HG02610 (cell line): ENCODE measurements around the gene MKLN1.

Source experiments
- ATAC-seq: cut with Tn5 transposase; IDR thresholded peaks from one replicate; pipeline ENCODE4 v1.9.1; 2021; ENCODE audit warnings: mild to moderate bottlenecking, moderate library complexity; ENCODE audit not compliant: unreplicated experiment

Gene MKLN1

DNA sequence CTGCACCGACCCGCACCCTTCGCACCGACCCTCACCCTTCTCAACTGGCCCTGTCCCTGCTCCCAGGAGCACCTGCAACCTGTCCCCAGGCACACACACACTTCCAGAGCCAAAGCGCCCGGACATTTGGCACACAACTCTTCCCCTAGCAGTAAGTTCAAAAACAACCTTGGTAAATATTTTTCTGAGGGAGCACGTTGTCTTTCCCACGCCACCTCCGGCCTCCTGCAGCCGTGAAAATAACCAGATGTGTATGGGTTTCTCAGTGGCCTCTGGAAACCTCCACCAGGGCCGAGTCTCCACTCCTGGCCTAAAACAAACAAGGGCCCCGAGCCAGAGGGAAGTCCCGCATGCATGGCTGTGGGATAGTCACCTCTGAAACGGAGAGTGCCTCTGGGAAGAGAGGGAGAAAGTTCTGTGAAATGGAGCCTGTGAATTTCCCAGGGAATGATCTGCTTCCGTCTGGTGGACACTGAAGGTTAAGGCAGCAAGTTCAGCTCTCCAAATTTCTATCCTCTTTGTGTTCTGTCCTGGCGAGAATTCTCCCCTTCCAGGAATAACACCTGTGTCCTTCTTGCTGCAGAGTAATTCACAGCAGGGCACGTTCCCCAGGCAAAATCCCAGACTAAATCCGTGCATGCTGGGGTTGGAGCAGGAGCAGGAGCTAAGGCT, 213.0 kb downstream of the MKLN1 start:
- ATAC-seq = no peak

DNA sequence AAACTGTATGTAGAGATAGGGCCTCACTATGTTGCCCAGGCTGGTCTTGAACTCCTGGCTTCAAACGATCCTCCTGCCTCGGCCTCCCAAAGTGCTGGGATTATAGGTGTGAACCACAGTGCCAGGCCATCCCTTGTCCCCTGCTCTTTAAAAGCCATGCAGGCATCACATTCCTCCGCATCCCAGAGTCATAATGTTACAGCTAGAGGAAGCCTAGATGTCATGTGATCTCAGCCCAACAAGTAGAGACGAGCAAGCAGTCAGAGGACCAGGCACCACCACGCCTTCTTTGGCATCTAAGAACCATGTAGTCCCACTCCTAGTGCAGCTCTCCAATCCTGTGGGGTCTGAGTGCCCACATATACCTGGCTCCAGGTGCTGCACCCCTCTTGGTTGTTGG, 215.6 kb downstream of the MKLN1 start:
- ATAC-seq = no peak

DNA sequence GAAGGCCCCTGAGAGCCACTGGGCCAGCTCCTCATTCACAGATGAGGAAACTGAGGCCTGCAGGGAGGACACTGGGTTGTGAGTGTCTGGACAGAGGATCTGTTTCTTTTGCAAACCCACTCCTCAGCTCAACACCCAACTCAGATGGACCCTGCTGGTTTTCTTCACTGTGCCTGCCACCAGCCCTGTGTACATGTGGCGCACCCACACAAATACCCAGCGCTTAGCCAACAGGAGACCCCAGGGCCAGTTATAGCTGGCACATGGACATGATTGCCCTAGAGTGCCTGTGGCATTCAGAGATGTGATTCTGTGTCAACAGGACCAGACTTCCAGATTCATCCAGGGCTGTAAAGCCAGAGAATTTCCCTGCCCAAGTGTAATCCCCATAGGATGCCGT, 216.3 kb downstream of the MKLN1 start:
- no peak for ATAC-seq

DNA sequence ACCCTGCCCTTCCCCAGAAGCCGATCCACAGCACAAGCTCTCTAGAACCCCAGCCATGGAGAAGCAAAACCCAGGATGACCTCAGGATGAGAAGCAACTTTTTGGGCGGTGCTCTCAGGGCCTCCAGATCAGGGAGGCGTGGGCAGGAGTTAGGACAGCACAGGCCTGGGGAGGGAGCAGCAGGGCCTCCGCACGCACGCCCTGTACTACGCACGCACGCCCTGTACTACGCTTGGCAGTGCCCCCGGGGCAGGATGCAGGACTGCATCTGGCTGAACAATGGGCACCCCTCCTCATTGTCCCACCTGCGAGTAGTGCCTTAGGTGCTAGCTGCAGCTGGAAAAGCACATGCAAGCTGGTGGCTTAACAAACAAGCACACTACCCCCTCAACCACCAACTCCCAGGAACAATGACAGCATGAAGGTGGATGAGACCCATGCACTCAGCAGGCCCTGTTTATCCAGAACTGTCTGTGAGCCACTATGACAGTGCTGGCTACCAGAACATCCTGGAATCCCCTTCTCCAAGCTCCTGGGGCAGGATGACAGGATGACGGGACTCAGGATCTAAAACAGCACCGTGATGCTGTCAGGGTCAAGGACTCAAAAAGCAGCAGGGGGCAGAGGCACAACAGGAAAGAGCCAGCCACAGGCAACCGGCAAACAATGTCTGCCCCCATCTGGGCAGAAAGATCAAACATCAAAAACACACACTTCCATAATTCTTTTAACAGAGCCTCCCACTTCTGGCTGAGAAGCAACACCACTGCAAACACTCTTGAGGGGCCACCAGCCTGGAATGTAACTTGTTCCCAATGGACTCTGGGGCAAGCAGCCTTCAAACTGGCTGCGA, 217.0 kb downstream of the MKLN1 start:
- no peak for ATAC-seq

DNA sequence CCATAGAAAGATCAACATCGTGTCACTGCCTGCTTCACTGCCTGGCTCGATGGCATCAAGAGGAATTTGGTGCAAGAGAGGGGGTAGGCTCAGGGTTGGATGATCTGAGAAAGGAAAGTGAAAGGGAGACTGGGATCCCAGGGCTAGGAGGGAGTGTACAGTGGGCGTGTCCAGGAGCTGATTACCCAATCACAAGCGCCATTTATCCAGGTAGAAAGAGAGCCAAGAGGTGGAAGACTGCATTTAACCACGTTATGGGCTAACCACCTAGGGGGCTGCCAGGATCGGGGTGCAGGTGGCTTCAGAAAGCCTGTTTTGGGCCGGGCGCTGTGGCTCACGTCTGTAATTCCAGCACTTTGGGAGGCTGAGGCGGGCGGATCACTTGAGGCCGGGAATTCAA, 218.4 kb downstream of the MKLN1 start:
- no peak for ATAC-seq
